GM19468 (cell line): ENCODE data around the gene FAM229A.

Source experiments
- ATAC-seq: cut with Tn5 transposase; IDR thresholded peaks from one replicate; pipeline ENCODE4 v1.9.1; 2021; ENCODE audit warnings: mild to moderate bottlenecking, moderate library complexity, moderate number of reproducible peaks; ENCODE audit not compliant: unreplicated experiment; ENCODE audit errors: extremely low read depth

Gene FAM229A

GRCh38 chr1:32351399-32352238 is 10.7 kb downstream of the FAM229A start:
- ATAC-seq: peak; percentile 61

GRCh38 chr1:32350785-32351398 is 11.4 kb downstream of the FAM229A start:
- no peak for ATAC-seq

- ATAC-seq: no peak
These were observed 13.0 kb downstream of the FAM229A start for GRCh38 chr1:32349211-32349708.

GRCh38 chr1:32346532-32347157 is 15.6 kb downstream of the FAM229A start:
- ATAC-seq: no peak

- no peak for ATAC-seq
These were observed 16.9 kb downstream of the FAM229A start for GRCh38 chr1:32345289-32345827.

GRCh38 chr1:32342704-32343103 is 19.6 kb downstream of the FAM229A start:
- ATAC-seq: no peak

GRCh38 chr1:32341971-32342370 is 20.3 kb downstream of the FAM229A start:
- no peak for ATAC-seq

GRCh38 chr1:32341186-32341757 is 21.0 kb downstream of the FAM229A start:
- ATAC-seq: no peak

GRCh38 chr1:32339363-32339978 is 22.8 kb downstream of the FAM229A start:
- no peak for ATAC-seq

- ATAC-seq: no peak
These were observed 23.6 kb downstream of the FAM229A start for GRCh38 chr1:32338637-32339145.

- ATAC-seq: no peak
These were observed 24.2 kb downstream of the FAM229A start for GRCh38 chr1:32337855-32338636.

- no peak for ATAC-seq
These were observed 25.2 kb downstream of the FAM229A start for GRCh38 chr1:32336963-32337675.

- no peak for ATAC-seq
These were observed 25.7 kb downstream of the FAM229A start for GRCh38 chr1:32336591-32336932.

- no peak for ATAC-seq
These were observed 26.3 kb downstream of the FAM229A start, which contains the start of gene MARCKSL1 for GRCh38 chr1:32335790-32336590. Gene MARCKSL1, minus strand, starts transcription at chr1:32336233. Its CDS starts 200 bp downstream, at chr1:32336033.

- no peak for ATAC-seq
These were observed 26.8 kb downstream of the FAM229A start for GRCh38 chr1:32335535-32335789.

- no peak for ATAC-seq
These were observed 27.3 kb downstream of the FAM229A start for GRCh38 chr1:32334864-32335534.

GRCh38 chr1:32334274-32334861 is 27.9 kb downstream of the FAM229A start:
- ATAC-seq: no peak
